GM23338 (cell line): Measurements from ENCODE around the gene PIAS4. TPM values are rescaled to one million over a fixed set of nuclear protein-coding genes. Genes with fewer than 3 reads are reported as not detected.

Source experiments
- ATAC-seq: fragments of 200-7000 bp; cut with Tn5 transposase; 3 replicates; pipeline ENCODE4 v1.9.1; 2020
- DNase-seq: peaks from one replicate; pipeline ENCODE4 v3.0.0-alpha.2; 2015; ENCODE audit warnings: low spot score
- H2AFZ ChIP-seq: fragments of 200-600 bp; sonication (generic); 2 replicates; pipeline ENCODE4 v1.8.0; 2016; ENCODE audit warnings: antibody characterized with exemption, mild to moderate bottlenecking, moderate library complexity
- H3F3A ChIP-seq: fragments of 200-600 bp; sonication (generic); replicated peaks from 2 replicates; pipeline ENCODE4 v1.8.0; 2017; ENCODE audit warnings: antibody characterized with exemption, mixed run types, low read depth
- H3K27ac ChIP-seq: fragments of 200-600 bp; sonication (generic); 2 replicates; pipeline ENCODE4 v1.6.1; 2016; ENCODE audit warnings: low read depth
- H3K27me3 ChIP-seq: fragments of 200-600 bp; sonication (generic); 2 replicates; pipeline ENCODE4 v1.8.0; 2016; ENCODE audit warnings: mild to moderate bottlenecking, mixed run types, moderate library complexity; ENCODE audit not compliant: insufficient read depth
- H3K36me3 ChIP-seq: fragments of 200-600 bp; sonication (generic); 2 replicates; pipeline ENCODE4 v1.8.0; 2016; ENCODE audit warnings: mild to moderate bottlenecking; ENCODE audit not compliant: insufficient read depth
- H3K4me1 ChIP-seq: fragments of 200-600 bp; sonication (generic); 2 replicates; pipeline ENCODE4 v1.8.0; 2016; ENCODE audit warnings: mild to moderate bottlenecking, moderate library complexity; ENCODE audit not compliant: insufficient read depth
- H3K4me2 ChIP-seq: fragments of 200-600 bp; sonication (generic); 2 replicates; pipeline ENCODE4 v1.7.1; 2017; ENCODE audit warnings: mixed run types
- H3K4me3 ChIP-seq: fragments of 200-600 bp; sonication (generic); 2 replicates; pipeline ENCODE4 v1.6.1; 2016; ENCODE audit warnings: mixed run types
- H3K79me2 ChIP-seq: fragments of 200-600 bp; sonication (generic); replicated peaks from 2 replicates; pipeline ENCODE4 v1.8.0; 2017; ENCODE audit warnings: mild to moderate bottlenecking; ENCODE audit not compliant: insufficient read depth
- H3K9me2 ChIP-seq: fragments of 200-600 bp; sonication (generic); 2 replicates; pipeline ENCODE4 v1.8.0; 2017; ENCODE audit not compliant: insufficient read depth
- H4K20me1 ChIP-seq: fragments of 200-600 bp; sonication (generic); replicated peaks from 2 replicates; pipeline ENCODE4 v1.8.0; 2017; ENCODE audit warnings: mild to moderate bottlenecking; ENCODE audit not compliant: insufficient read depth
- H3K27ac Mint-ChIP-seq: 2 replicates; pipeline ENCODE4 v1.8.0; 2020; ENCODE audit warnings: inconsistent platforms, mild to moderate bottlenecking, moderate library complexity, mixed read lengths
- H3K27me3 Mint-ChIP-seq: 3 replicates; pipeline ENCODE4 v1.8.0; 2022; ENCODE audit warnings: low read depth, mild to moderate bottlenecking, moderate library complexity, mixed read lengths, inconsistent platforms; ENCODE audit not compliant: insufficient read depth, poor library complexity
- H3K36me3 Mint-ChIP-seq: 3 replicates; pipeline ENCODE4 v1.8.0; 2021; ENCODE audit warnings: low read depth, mild to moderate bottlenecking, inconsistent platforms, moderate library complexity, mixed read lengths
- H3K4me1 Mint-ChIP-seq: 3 replicates; pipeline ENCODE4 v1.8.0; 2020; ENCODE audit warnings: mild to moderate bottlenecking, inconsistent platforms, mixed read lengths
- H3K4me3 Mint-ChIP-seq: 3 replicates; pipeline ENCODE4 v1.8.0; 2021; ENCODE audit warnings: moderate library complexity, mild to moderate bottlenecking, inconsistent platforms, mixed read lengths
- H3K9me3 Mint-ChIP-seq: 3 replicates; pipeline ENCODE4 v1.8.0; 2020; ENCODE audit warnings: moderate library complexity, mild to moderate bottlenecking, inconsistent platforms, mixed read lengths
- CREB1 ChIP-seq: fragments of 250-450 bp; sonication (Bioruptor Pico); IDR thresholded peaks from 2 replicates; pipeline ENCODE4 v1.5.0; 2020; ENCODE audit warnings: low read depth, mild to moderate bottlenecking, moderate library complexity
- CTCF ChIP-seq, 2 experiments: fragments of 200-600 bp in 1 of 2; sonication (generic) in 1 of 2; conservative IDR thresholded peaks; 2 replicates each; pipeline versions ENCODE4 v1.5.1 to v1.6.1; 2016 to 2017; ENCODE audit warnings: antibody characterized with exemption in 2 of 2, low read depth in 2 of 2, mild to moderate bottlenecking in 2 of 2, moderate library complexity in 1 of 2
- ETS1 ChIP-seq: IDR thresholded peaks from 2 replicates; pipeline ENCODE4 v1.6.1; 2016; ENCODE audit warnings: antibody characterized with exemption
- EZH2 ChIP-seq: fragments of 200-600 bp; sonication (generic); IDR thresholded peaks from one replicate; pipeline ENCODE4 v1.8.0; 2017; ENCODE audit warnings: antibody characterized with exemption, mild to moderate bottlenecking, low read depth; ENCODE audit not compliant: unreplicated experiment
- EZH2phosphoT487 ChIP-seq: fragments of 200-600 bp; sonication (generic); IDR thresholded peaks from one replicate; pipeline ENCODE4 v1.8.1; 2018; ENCODE audit warnings: antibody characterized with exemption; ENCODE audit not compliant: unreplicated experiment
- JUNB ChIP-seq: IDR thresholded peaks from one replicate; pipeline ENCODE4 v1.6.1; 2016; ENCODE audit warnings: antibody characterized with exemption; ENCODE audit not compliant: unreplicated experiment
- NANOG ChIP-seq: IDR thresholded peaks from 2 replicates; pipeline ENCODE4 v1.6.1; 2016; ENCODE audit warnings: antibody characterized with exemption, borderline replicate concordance
- POLR2AphosphoS5 ChIP-seq: IDR thresholded peaks from 2 replicates; pipeline ENCODE4 v1.6.1; 2016; ENCODE audit warnings: antibody characterized with exemption, low read depth
- STAT1 ChIP-seq: IDR thresholded peaks from one replicate; pipeline ENCODE4 v1.6.1; 2016; ENCODE audit warnings: antibody characterized with exemption; ENCODE audit not compliant: unreplicated experiment
- ZNF114 ChIP-seq: fragments of 250-450 bp; sonication (Bioruptor Pico); IDR thresholded peaks from 2 replicates; pipeline ENCODE4 v1.5.0; 2020; ENCODE audit warnings: mild to moderate bottlenecking, moderate library complexity
- ZNF331 ChIP-seq: fragments of 250-450 bp; sonication (Bioruptor Pico); IDR thresholded peaks from 2 replicates; pipeline ENCODE4 v1.5.0; 2020; ENCODE audit warnings: low read depth, mild to moderate bottlenecking, moderate library complexity
- ZNF462 ChIP-seq: fragments of 250-450 bp; sonication (Bioruptor Pico); IDR thresholded peaks from 2 replicates; pipeline ENCODE4 v1.5.0; 2020; ENCODE audit warnings: mild to moderate bottlenecking, moderate library complexity
- polyA plus RNA-seq: library from polyadenylated mRNA; unstranded; fragments of >200 nt; fragmentation: Nextera tagmentation; extraction: Ambion mirVana; gene quantifications from 2 replicates; pipeline ENCODE4 v1.2.1, GENCODE V29; 2016
- total RNA-seq: library from RNA; depleted of rRNA; stranded (reverse); fragments of >200 nt; shearing (Covaris generic); gene quantifications from 2 replicates; pipeline ENCODE4 v1.2.3, GENCODE V29; 2014
- TF ChIP-seq, protein P1 (sequence below): IDR thresholded peaks from one replicate; pipeline ENCODE4 v1.6.1; 2018; ENCODE audit warnings: antibody characterized with exemption; ENCODE audit not compliant: unreplicated experiment

PIAS4 gene
- total and polyA plus RNA-seq, 2 experiments from 2014 or later = 17.0 to 48.4 TPM

GRCh38 chr19:4045597-4046361, 38.2 kb downstream of the PIAS4 start:
- peaks cover 17% of the 10 kb centered on the region for H3K79me2 ChIP-seq
- H3K36me3 ChIP-seq = no peaks in the 10 kb centered on the region
- no peak overlapping the region for H3K4me2 ChIP-seq
- H3K36me3 Mint-ChIP-seq = peaks cover 21% of the 10 kb centered on the region
- peaks cover 11% of the 10 kb centered on the region for H3K27me3 Mint-ChIP-seq
- DNase-seq (no peak), ATAC-seq (no peak)
- H3K27ac Mint-ChIP-seq = no peak overlapping the region; the same call in 1 of the 2 replicates
- H3K4me3 Mint-ChIP-seq = no peak overlapping the region
- H3K27me3 ChIP-seq = no peaks in the 10 kb centered on the region
- no peak for TF ChIP-seq ZNF331 (CRISPR knock-in tag)
- TF ChIP-seq CTCF (conservative IDR thresholded peaks at IDR 0.05; ENCODE audit: low read depth in 2 of 2) = no peak
- no peak for TF ChIP-seq JUNB
- TF ChIP-seq POLR2AphosphoS5 = no peak
- TF ChIP-seq, protein P1, sequence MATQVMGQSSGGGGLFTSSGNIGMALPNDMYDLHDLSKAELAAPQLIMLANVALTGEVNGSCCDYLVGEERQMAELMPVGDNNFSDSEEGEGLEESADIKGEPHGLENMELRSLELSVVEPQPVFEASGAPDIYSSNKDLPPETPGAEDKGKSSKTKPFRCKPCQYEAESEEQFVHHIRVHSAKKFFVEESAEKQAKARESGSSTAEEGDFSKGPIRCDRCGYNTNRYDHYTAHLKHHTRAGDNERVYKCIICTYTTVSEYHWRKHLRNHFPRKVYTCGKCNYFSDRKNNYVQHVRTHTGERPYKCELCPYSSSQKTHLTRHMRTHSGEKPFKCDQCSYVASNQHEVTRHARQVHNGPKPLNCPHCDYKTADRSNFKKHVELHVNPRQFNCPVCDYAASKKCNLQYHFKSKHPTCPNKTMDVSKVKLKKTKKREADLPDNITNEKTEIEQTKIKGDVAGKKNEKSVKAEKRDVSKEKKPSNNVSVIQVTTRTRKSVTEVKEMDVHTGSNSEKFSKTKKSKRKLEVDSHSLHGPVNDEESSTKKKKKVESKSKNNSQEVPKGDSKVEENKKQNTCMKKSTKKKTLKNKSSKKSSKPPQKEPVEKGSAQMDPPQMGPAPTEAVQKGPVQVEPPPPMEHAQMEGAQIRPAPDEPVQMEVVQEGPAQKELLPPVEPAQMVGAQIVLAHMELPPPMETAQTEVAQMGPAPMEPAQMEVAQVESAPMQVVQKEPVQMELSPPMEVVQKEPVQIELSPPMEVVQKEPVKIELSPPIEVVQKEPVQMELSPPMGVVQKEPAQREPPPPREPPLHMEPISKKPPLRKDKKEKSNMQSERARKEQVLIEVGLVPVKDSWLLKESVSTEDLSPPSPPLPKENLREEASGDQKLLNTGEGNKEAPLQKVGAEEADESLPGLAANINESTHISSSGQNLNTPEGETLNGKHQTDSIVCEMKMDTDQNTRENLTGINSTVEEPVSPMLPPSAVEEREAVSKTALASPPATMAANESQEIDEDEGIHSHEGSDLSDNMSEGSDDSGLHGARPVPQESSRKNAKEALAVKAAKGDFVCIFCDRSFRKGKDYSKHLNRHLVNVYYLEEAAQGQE = no peak
- TF ChIP-seq CREB1 (CRISPR knock-in tag) = no peak
- no peak for TF ChIP-seq ETS1
- no peak for TF ChIP-seq ZNF114 (CRISPR knock-in tag)
- no peak for TF ChIP-seq STAT1
- TF ChIP-seq NANOG = no peak
- no peak for TF ChIP-seq ZNF462 (CRISPR knock-in tag)
- TF ChIP-seq EZH2 = no peak
- TF ChIP-seq EZH2phosphoT487 = no peak
- H4K20me1 ChIP-seq = peaks cover 23% of the 10 kb centered on the region
- H3K4me1 ChIP-seq = peaks cover 14% of the 10 kb centered on the region
- peaks cover 9% of the 10 kb centered on the region for H3K4me1 Mint-ChIP-seq
- no peaks in the 10 kb centered on the region for H3K9me3 Mint-ChIP-seq
- H3K4me3 ChIP-seq = no peak overlapping the region
- 0 out of 2 replicates have a peak, but pooled peaks cover 15% of the 10 kb centered on the region for H3F3A ChIP-seq
- H2AFZ ChIP-seq = no peak overlapping the region
- no peaks in the 10 kb centered on the region for H3K9me2 ChIP-seq
- H3K27ac ChIP-seq = no peak overlapping the region; the same call in 1 of the 2 replicates
